ENCODE measurements around the gene SBF2.
A peak's percentile ranks its signal among the peaks of the same experiment; 100 is the strongest.
"Not testable (repeated sequence)": the region's sequence is repeated elsewhere in the genome, so short reads cannot be mapped to it uniquely, and the experiment has no call there.

Gene SBF2

GRCh38 chr11:9939150-9939549 is 354.9 kb downstream of the SBF2 start:
- DNase-seq: not testable (repeated sequence)

- DNase-seq: no peak
These were observed 357.3 kb downstream of the SBF2 start for GRCh38 chr11:9936754-9937153.

GRCh38 chr11:9932843-9933242 is 361.2 kb downstream of the SBF2 start:
- not testable (repeated sequence) for DNase-seq

- DNase-seq: peak in 1 of 2 donors; percentile 1
These were observed 363.3 kb downstream of the SBF2 start for GRCh38 chr11:9930562-9931331.

- DNase-seq: no peak
These were observed 366.3 kb downstream of the SBF2 start for GRCh38 chr11:9927670-9928069.

- no peak for DNase-seq
These were observed 370.7 kb downstream of the SBF2 start for GRCh38 chr11:9923280-9923679.

- DNase-seq: no peak
These were observed 371.2 kb downstream of the SBF2 start for GRCh38 chr11:9922806-9923205.

GRCh38 chr11:9916480-9916879 is 377.5 kb downstream of the SBF2 start:
- DNase-seq: no peak

- no peak for DNase-seq
These were observed 380.0 kb downstream of the SBF2 start for GRCh38 chr11:9914064-9914463.

GRCh38 chr11:9905960-9906791 is 387.8 kb downstream of the SBF2 start:
- no peak for DNase-seq

GRCh38 chr11:9905501-9905951 is 388.5 kb downstream of the SBF2 start:
- DNase-seq: no peak

GRCh38 chr11:9903579-9903978 is 390.4 kb downstream of the SBF2 start:
- DNase-seq: no peak

GRCh38 chr11:9901943-9902342 is 392.1 kb downstream of the SBF2 start:
- no peak for DNase-seq

GRCh38 chr11:9900253-9900652 is 393.8 kb downstream of the SBF2 start:
- not testable (repeated sequence) for DNase-seq

GRCh38 chr11:9899676-9900075 is 394.3 kb downstream of the SBF2 start:
- DNase-seq: no peak

GRCh38 chr11:9896902-9897301 is 397.1 kb downstream of the SBF2 start:
- no peak for DNase-seq

GRCh38 chr11:9895006-9895405 is 399.0 kb downstream of the SBF2 start:
- no peak for DNase-seq

GRCh38 chr11:9893474-9893873 is 400.5 kb downstream of the SBF2 start:
- DNase-seq: no peak

- DNase-seq: no peak
These were observed 405.1 kb downstream of the SBF2 start for GRCh38 chr11:9888938-9889337.

GRCh38 chr11:9887472-9887871 is 406.5 kb downstream of the SBF2 start:
- DNase-seq: no peak

GRCh38 chr11:9886595-9886994 is 407.4 kb downstream of the SBF2 start:
- no peak for DNase-seq

- no peak for DNase-seq
These were observed 409.4 kb downstream of the SBF2 start for GRCh38 chr11:9884601-9885000.

GRCh38 chr11:9880657-9881056 is 413.4 kb downstream of the SBF2 start:
- DNase-seq: no peak

- no peak for DNase-seq
These were observed 415.1 kb downstream of the SBF2 start for GRCh38 chr11:9878936-9879335.

Measured in stimulated activated CD4-positive, alpha-beta T cell treated with anti-CD3 and anti-CD28 coated beads, Interleukin-2, amount 100 ng/mL, for 24 hours (primary cell).